Right cardiac atrium (tissue), 5 donors: ENCODE measurements around the gene POLR2I. TPM values are rescaled to one million over a fixed set of nuclear protein-coding genes. Genes with fewer than 3 reads are reported as not detected.
"Not testable (repeated sequence)": the region's sequence is repeated elsewhere in the genome, so short reads cannot be mapped to it uniquely, and the experiment has no call there.

Experiments
- ATAC-seq, 2 donors: fragments of 200-7000 bp; cut with Tn5 transposase; one replicate each; pipeline versions ENCODE4 v1.8.0 to v1.9.1; 2020; ENCODE audit warnings: moderate library complexity in 2 of 2, mild to moderate bottlenecking in 1 of 2
- DNase-seq, 3 donors: peaks; one replicate each; pipeline ENCODE4 v3.0.0-alpha.2; 2020
- H3K27ac ChIP-seq: one replicate; pipeline ENCODE4 v1.5.1; 2013; ENCODE audit warnings: mild to moderate bottlenecking, low read length, control low read depth, moderate library complexity
- H3K27me3 ChIP-seq: one replicate; pipeline ENCODE4 v1.6.1; 2013; ENCODE audit not compliant: control insufficient read depth, insufficient read depth
- H3K4me1 ChIP-seq: one replicate; pipeline ENCODE4 v1.6.1; 2013; ENCODE audit warnings: low read length; ENCODE audit not compliant: control insufficient read depth, insufficient read depth
- H3K4me3 ChIP-seq: one replicate; pipeline ENCODE4 v1.5.1; 2013; ENCODE audit warnings: low read length, control low read depth
- H3K9me3 ChIP-seq: one replicate; pipeline ENCODE4 v1.6.1; 2013; ENCODE audit warnings: low read length; ENCODE audit not compliant: control insufficient read depth
- WGBS: extraction: QIAGEN DNeasy Blood & Tissue Kit; methylation state at CpG from one replicate; pipeline ENCODE4 v1.1.7; 2013; 5-methylcytosine and 5-hydroxymethylcytosine counted together
- intact Hi-C, 4 donors: fragments of 100-400 bp; cut with DNase I; formaldehyde crosslinking; loops; one replicate each; pipeline versions ENCODE4 v1.11.0 to v1.14.0; 2022 to 2023
- polyA plus RNA-seq: library from polyadenylated mRNA; stranded (reverse); fragments of 200-250 nt; gene quantifications from one replicate; pipeline ENCODE4 v1.2.3, GENCODE V29; 2013
- total RNA-seq, 4 donors: library from RNA; stranded (reverse); fragmentation: NEBNext Ultra II Directional; extraction: Animal tissue kit (Norgen Biotek cat#: 25700); gene quantifications; one replicate each; pipeline ENCODE4 v1.2.1, GENCODE V29; 2021
- donor health status: healthy with polysubstance abuse.
- donor health status: DM: no; HTN: yes; CAD: no.
- donor health status: DM: no; HTN: no; CAD: no.
- donor health status: DM: no; HTN: yes; CAD: no; lungs with severe emphysema.
- donor health status: DM: yes; HTN: yes; CAD: no.

Gene POLR2I
- total and polyA plus RNA-seq, 5 donors = 96.6 to 140 (median 121) TPM

DNA sequence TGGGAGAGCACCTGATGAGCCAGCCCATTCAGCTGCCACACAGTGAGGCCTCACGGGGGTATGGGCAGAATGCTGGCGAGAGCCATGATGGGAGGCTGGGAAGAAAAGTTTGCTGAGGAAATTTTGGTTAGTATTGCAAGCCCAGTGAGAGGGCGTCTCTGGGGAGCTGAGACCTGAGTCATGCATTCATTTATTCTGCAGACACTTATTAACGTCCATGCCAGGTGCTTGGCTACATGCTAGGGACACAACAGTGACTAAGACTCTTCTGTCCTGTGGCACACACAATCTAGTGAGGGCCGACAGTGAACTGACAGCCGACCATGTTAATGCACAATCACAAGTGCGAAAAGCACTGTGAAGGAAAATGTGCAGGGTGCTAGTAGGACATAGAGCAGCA, 32.8 kb downstream of the POLR2I start:
- H3K27ac ChIP-seq = no peak overlapping the region
- no peak for DNase-seq
- no peaks in the 10 kb centered on the region for H3K4me1 ChIP-seq
- 91% methylated on average over 7 of the region's 7 CpGs for WGBS
- no peak for ATAC-seq
- intact Hi-C loops = no loop called here
- H3K27me3 ChIP-seq = no peaks in the 10 kb centered on the region
- no peaks in the 10 kb centered on the region for H3K9me3 ChIP-seq
- H3K4me3 ChIP-seq = no peak overlapping the region

GRCh38 chr19:36081385-36081784, 33.3 kb downstream of the POLR2I start:
- H3K4me3 ChIP-seq = no peak overlapping the region
- 74% methylated on average over 3 of the region's 3 CpGs for WGBS
- intact Hi-C loops = no loop called here
- DNase-seq (no peak), ATAC-seq (no peak)
- H3K27me3 ChIP-seq = no peaks in the 10 kb centered on the region
- no peaks in the 10 kb centered on the region for H3K9me3 ChIP-seq
- no peak overlapping the region for H3K27ac ChIP-seq
- no peaks in the 10 kb centered on the region for H3K4me1 ChIP-seq

GRCh38 chr19:36079389-36079945, 35.2 kb downstream of the POLR2I start:
- no peak for ATAC-seq
- Histone ChIP-seq H3K27me3 (no peaks in the 10 kb centered on the region), H3K27ac (no peak overlapping the region), H3K9me3 (no peaks in the 10 kb centered on the region), H3K4me1 (no peaks in the 10 kb centered on the region), H3K4me3 (no peak overlapping the region)
- intact Hi-C loops = no loop called here
- WGBS = 93% methylated on average over 3 of the region's 3 CpGs
- no peak for DNase-seq

- DNase-seq (no peak), ATAC-seq (no peak)
- Histone ChIP-seq H3K27ac (no peak overlapping the region), H3K4me1 (no peaks in the 10 kb centered on the region), H3K27me3 (no peaks in the 10 kb centered on the region), H3K9me3 (no peaks in the 10 kb centered on the region), H3K4me3 (no peak overlapping the region)
- intact Hi-C loops = no loop called here
- WGBS = 86% methylated on average over 10 of the region's 10 CpGs
These were observed 41.4 kb downstream of the POLR2I start for GRCh38 chr19:36073121-36073876.

DNA sequence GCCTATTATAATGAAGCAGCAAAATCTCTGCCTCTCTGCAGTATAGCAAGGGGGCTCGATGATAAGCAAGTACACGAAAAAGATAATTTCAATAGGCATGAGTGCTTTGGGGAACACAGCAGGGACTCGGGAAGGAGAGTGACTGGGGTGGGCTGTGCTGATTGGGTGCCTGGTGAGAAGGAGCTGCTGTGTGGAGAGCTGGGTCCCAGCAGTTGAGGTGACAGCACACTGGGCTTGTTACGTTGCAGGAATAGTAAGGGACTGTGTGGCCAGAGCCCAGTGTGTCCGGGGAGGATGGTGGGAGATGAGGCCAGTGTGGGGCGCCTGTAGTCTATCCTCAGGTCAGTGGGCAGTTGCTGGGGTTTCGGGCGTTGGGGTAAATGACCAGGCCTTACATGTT, 42.6 kb downstream of the POLR2I start:
- Histone ChIP-seq H3K27me3 (no peaks in the 10 kb centered on the region), H3K4me3 (no peak overlapping the region), H3K9me3 (no peaks in the 10 kb centered on the region), H3K27ac (no peak overlapping the region), H3K4me1 (no peaks in the 10 kb centered on the region)
- DNase-seq = no peak
- 81% methylated on average over 8 of the region's 8 CpGs for WGBS
- peak; percentile 31 to 52 for ATAC-seq
- intact Hi-C loops = no loop called here

GRCh38 chr19:36068810-36069499, 45.7 kb downstream of the POLR2I start:
- not testable (repeated sequence) for H3K27me3 ChIP-seq, H3K4me3 ChIP-seq, H3K9me3 ChIP-seq, ATAC-seq, H3K27ac ChIP-seq, H3K4me1 ChIP-seq
- intact Hi-C loops = loop anchor here in 1 of 4 donors (10.0 kb wide), 1 partner anchor 46 kb away; the partner anchor contains the start of genes OVOL3, POLR2I and TBCB
- peak in 1 of 3 donors; percentile 66 for DNase-seq
- WGBS = 98% methylated on average over 53 of the region's 57 CpGs

DNA sequence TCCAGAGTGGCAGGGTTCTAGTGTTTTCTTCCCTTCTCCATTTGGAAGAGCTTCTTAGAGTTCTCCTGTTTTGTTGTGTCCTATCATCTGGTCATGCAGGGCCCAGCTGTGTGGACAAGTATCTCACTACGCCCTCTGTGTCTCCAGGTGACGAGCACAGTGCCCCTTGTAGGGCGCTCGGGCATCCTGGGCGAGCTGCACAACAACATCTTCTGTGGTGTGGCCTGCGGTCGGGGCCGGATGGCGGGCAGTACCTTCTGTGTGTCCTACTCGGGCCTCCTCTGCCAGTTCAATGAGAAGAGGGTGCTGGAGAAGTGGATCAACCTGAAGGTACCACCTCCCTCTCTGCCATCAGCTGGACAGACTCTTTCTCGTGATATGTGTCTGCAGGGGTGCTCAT, 47.0 kb downstream of the POLR2I start:
- Histone ChIP-seq H3K4me1 (no peaks in the 10 kb centered on the region), H3K27ac (no peak overlapping the region), H3K9me3 (no peaks in the 10 kb centered on the region), H3K4me3 (no peak overlapping the region), H3K27me3 (no peaks in the 10 kb centered on the region)
- DNase-seq (no peak), ATAC-seq (no peak)
- WGBS = 97% methylated on average over 11 of the region's 11 CpGs
- intact Hi-C loops = loop anchor here in 1 of 4 donors (10.0 kb wide), 1 partner anchor 47 kb away; the partner anchor contains the start of genes OVOL3, POLR2I and TBCB

- Histone ChIP-seq H3K9me3 (no peaks in the 10 kb centered on the region), H3K27ac (no peak overlapping the region), H3K4me3 (no peak overlapping the region), H3K4me1 (no peaks in the 10 kb centered on the region), H3K27me3 (no peaks in the 10 kb centered on the region)
- ATAC-seq (no peak), DNase-seq (no peak)
- intact Hi-C loops = loop anchor here in 2 of 4 donors (5.0 to 10.0 kb wide), 4 partner anchors 47 to 107 kb away; partner anchors contain the start of genes OVOL3 (in 2 of the 2), POLR2I (in 2 of the 2) and TBCB (in 1 of the 2)
- WGBS = 93% methylated on average over 8 of the region's 8 CpGs
These were observed 49.8 kb downstream of the POLR2I start for GRCh38 chr19:36064826-36065225.

Other genes with a start within 250 kb of the POLR2I start
- 10 to 100 TPM; 18.0 to 26.3 (median 21.0) TPM for gene APLP1, start 246.3 kb downstream of the POLR2I start, total RNA-seq
- gene APLP1, start 246.3 kb downstream of the POLR2I start, polyA plus RNA-seq = 33.2 TPM
- gene NFKBID, start 214.3 kb downstream of the POLR2I start, total RNA-seq = 10 to 100 TPM in 1 of 4 donors, 1 to 10 TPM in 3; 4.4 to 10.7 (median 6.3) TPM
- gene NFKBID, start 214.3 kb downstream of the POLR2I start, polyA plus RNA-seq = 6.4 TPM
- 1 to 10 TPM; 2.3 to 4.4 (median 2.7) TPM for gene HCST, start 212.3 kb downstream of the POLR2I start, total RNA-seq
- 2.6 TPM for gene HCST, start 212.3 kb downstream of the POLR2I start, polyA plus RNA-seq
- gene TYROBP, start 206.6 kb downstream of the POLR2I start, total RNA-seq = 10 to 100 TPM; 37.2 to 52.6 (median 43.3) TPM
- gene TYROBP, start 206.6 kb downstream of the POLR2I start, polyA plus RNA-seq = 36.7 TPM
- gene LRFN3, start 178.5 kb downstream of the POLR2I start, total RNA-seq = 10 to 100 TPM in 1 of 4 donors, 1 to 10 TPM in 3; 8.2 to 10.8 (median 9.0) TPM
- 8.4 TPM for gene LRFN3, start 178.5 kb downstream of the POLR2I start, polyA plus RNA-seq
- 10 to 100 TPM; 10.9 to 14.9 (median 13.3) TPM for gene SDHAF1, start 119.7 kb downstream of the POLR2I start, total RNA-seq
- 11.2 TPM for gene SDHAF1, start 119.7 kb downstream of the POLR2I start, polyA plus RNA-seq
- under 1 TPM in 3 of 4 donors, not detected in 1; 0.12 to 0.25 (median 0.14) TPM for gene SYNE4, start 106.1 kb downstream of the POLR2I start, total RNA-seq
- gene SYNE4, start 106.1 kb downstream of the POLR2I start, polyA plus RNA-seq = 0.18 TPM
- 10 to 100 TPM in 3 of 4 donors, 1 to 10 TPM in 1; 8.8 to 16.3 (median 12.0) TPM for gene ALKBH6, start 100.7 kb downstream of the POLR2I start, total RNA-seq
- 18.0 TPM for gene ALKBH6, start 100.7 kb downstream of the POLR2I start, polyA plus RNA-seq
- 10 to 100 TPM in 3 of 4 donors, 1 to 10 TPM in 1; 8.7 to 11.3 (median 10.3) TPM for gene CLIP3, start 82.0 kb downstream of the POLR2I start, total RNA-seq
- 4.8 TPM for gene CLIP3, start 82.0 kb downstream of the POLR2I start, polyA plus RNA-seq
- 1 to 10 TPM; 1.6 to 4.5 (median 3.9) TPM for gene THAP8, start 60.6 kb downstream of the POLR2I start, total RNA-seq
- gene THAP8, start 60.6 kb downstream of the POLR2I start, polyA plus RNA-seq = 6.6 TPM
- gene WDR62, start 60.0 kb downstream of the POLR2I start, total RNA-seq = 10 to 100 TPM in 1 of 4 donors, 1 to 10 TPM in 3; 2.8 to 16.3 (median 8.0) TPM
- gene WDR62, start 60.0 kb downstream of the POLR2I start, polyA plus RNA-seq = 10.6 TPM
- not detected for gene OVOL3, start 3.7 kb downstream of the POLR2I start, total RNA-seq
- not detected for gene OVOL3, start 3.7 kb downstream of the POLR2I start, polyA plus RNA-seq
- gene TBCB, start 593 bp upstream of the POLR2I start, total RNA-seq = 10 to 100 TPM; 76.8 to 99.7 (median 80.3) TPM
- gene TBCB, start 593 bp upstream of the POLR2I start, polyA plus RNA-seq = 101 TPM
- gene CAPNS1, start 25.2 kb upstream of the POLR2I start, total RNA-seq = 100 to 1,000 TPM; 542 to 668 (median 632) TPM
- gene CAPNS1, start 25.2 kb upstream of the POLR2I start, polyA plus RNA-seq = 726 TPM
- gene COX7A1, start 37.6 kb upstream of the POLR2I start, total RNA-seq = 1,000 to 10,000 TPM; 1,675 to 2,458 (median 2,091) TPM
- gene COX7A1, start 37.6 kb upstream of the POLR2I start, polyA plus RNA-seq = 1,566 TPM
- gene ZNF565, start 99.8 kb upstream of the POLR2I start, total RNA-seq = 1 to 10 TPM; 4.0 to 5.0 (median 4.9) TPM
- gene ZNF565, start 99.8 kb upstream of the POLR2I start, polyA plus RNA-seq = 3.2 TPM
- 10 to 100 TPM; 33.5 to 45.8 (median 38.8) TPM for gene ZNF146, start 100.2 kb upstream of the POLR2I start, total RNA-seq
- gene ZNF146, start 100.2 kb upstream of the POLR2I start, polyA plus RNA-seq = 18.8 TPM